ENCODE results near the gene TAF4B.

Gene TAF4B

DNA sequence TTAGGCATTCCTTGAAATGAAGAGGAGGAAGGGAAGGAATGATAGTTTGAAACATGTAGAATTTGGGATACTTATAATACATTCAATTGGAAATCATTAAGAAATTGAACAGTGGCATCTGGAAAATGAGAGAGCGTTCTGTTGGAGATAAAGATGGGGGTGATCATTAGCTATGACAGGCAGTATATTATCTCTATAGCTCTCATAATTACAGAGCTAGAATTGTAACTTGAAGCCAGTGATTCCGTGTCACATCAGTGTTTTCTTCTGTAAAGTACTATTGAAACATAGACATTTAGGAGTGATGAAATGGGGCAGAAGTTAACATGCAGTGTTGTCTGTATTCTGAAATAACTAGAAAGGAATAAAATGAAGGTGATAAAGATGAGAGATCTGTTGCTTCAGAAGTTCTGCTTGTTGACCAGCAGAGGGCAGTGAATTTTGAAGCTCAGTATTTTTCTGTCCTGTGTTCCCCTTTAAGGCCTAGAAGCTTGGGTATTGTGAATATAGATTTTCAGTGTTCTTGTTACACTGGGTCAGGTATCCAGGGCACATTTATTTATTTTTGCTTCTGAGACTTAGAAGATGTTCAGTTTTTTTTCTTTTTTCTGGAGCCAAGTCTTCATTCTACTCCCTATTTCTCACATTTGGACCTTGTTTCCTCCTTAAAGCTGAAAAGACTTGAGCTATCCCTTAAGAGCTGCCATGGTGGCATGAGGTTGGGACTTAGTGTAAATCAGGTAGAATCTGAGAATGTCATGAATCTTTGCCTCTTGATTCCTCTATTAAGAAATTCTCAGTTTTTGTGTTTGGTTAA lies 157.4 kb downstream of the TAF4B start:
- peak; percentile 20 for DNase-seq

DNA sequence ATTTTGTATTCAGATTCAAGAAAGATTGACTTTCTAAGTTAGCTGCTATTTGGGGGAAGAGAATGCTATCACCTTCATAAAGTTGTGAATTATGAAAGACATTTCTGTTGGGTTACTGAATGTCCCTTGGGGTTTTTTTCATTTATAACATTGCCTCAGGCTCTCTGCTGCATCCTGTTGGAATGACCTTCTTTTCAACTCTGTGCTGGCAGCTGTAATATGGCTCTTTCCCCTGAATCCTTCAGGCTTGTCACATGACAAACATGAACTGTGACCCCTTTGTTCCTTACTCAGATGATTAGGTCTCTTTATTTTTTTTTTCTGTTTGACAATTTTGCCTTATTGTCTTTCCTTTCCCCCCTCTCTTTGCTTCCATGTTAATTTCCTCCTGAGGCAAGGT lies 159.8 kb downstream of the TAF4B start:
- DNase-seq = no peak

DNA sequence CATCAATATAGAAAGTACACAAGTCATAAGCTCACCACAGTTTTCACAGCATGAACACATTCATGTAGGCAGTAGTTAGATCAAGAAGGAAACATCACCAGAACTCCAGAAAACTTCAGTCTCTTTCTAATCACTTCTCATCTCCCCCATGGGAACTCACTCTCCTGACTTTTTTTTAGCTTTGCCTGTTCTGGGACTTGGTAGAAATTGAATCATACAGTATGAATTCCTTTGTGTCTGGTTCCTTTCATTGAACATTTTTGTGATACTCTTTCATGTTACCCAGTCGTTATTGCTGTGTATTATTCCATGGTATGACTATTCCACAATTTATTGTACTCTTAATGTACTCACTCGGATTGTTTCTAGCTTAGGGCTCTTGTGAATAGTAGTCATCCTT lies 160.2 kb downstream of the TAF4B start:
- no peak for DNase-seq

DNA sequence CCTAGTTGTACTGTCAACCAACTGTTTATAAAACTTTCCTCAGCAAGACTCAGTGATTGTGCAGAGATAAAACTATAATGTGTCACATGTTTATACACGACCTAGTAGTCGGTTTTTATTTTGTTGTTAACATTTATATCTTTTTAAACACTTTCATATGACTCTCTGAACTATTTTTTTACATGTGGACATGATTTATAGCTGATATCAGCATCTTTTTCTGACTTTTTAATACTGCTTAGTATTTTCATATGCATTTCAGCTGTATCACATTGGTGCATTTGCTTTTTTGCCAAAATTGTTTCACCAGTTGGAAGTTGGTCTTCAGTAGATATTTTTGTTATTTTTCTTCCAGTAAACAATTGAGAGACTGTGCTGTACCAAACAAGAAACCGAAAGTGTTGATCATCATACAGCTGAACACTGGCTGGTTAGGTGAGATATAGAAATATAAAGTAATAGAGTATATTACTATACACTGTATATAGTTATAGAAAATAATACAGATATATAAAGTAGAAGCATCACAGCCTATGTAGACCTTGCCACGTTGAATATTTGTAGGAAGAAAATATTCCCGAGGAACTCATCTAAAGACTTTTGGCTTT lies 167.9 kb downstream of the TAF4B start:
- no peak for DNase-seq

DNA sequence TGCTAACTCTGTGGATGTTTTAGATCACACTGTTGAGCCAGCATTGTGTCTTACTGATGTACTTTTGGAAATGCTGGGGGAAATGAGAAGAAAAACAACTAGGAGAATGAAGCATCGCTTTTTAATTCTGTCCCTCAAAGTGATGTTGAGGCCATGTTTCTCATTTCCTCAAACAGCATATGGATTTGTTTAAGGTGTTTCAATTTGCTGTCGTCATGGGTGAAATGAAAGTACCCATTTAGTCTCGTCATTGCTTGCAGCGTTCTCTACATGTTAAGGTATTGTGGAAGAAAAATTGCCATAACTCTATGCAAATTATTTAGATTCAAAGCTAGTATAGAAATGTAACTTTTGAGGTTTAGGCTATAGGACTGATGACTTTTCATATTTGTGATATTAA lies 170.8 kb downstream of the TAF4B start:
- DNase-seq = no peak

DNA sequence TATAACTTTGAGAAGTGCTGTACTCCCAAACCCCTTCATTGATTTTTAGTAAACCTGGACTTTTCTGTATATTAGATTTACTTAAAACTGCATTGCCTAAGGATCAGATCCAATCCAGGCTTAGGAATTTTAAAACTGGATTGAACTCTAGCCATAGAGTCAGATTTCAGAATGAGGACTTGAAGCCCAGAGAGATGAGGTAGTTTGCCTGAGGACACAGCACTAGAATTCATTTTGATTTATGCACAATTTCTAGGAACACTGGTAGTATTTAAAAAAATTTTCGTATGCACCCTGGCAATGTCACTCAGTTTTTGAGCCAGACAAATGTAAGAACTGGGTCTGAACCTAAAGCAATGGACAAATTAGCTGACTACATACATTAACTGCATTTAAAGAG lies 177.2 kb downstream of the TAF4B start:
- DNase-seq = no peak

DNA sequence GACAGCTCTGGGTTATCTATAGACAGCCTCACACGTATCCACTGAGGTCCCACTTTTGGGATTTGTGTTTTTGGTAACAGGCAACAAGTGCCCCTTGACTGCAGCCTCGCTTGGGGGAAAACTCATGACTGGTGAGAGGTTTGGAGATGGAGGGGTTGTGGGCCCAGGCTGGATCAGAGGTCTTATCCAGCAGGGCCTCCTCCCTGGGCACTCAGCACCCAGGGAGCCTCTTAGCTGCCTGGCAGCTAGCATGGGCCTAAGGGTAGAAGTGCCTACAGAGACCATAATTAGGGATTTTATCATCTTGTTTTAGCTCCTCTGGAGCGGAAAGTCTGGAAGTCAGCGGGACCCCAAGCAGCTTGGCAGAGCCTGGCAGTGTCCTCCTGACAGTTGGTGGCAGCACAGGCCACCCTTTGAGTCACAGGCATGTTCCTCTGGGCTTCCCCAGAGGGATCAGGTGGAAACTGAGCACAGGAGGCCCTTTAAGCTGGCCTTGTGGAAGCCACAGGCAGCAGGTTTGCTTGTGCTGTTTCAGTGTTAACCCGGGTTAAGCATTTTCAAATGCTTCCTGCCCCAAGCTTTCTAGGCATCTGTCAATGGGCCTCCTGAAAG lies 179.1 kb downstream of the TAF4B start:
- DNase-seq = peak; percentile 9

DNA sequence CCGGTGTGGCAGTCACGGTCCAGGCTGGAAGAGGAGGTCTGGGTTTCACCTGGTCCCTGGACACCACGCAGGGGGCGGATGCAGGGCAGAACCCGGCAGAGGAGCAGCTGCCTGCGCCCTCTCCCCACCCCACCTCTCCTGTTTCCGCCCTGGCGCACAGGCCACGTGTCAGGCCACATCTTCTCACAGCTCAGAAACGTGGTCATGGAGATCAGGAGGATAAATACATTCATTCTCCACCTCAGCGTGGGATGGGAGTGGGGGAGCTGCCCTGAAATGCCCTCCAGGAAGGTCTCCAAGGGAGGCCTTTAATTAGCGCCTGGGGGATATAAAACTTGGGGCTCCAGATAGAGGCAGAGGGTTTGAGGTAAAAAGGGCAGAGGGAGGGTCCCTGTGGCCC lies 180.1 kb downstream of the TAF4B start:
- no peak for DNase-seq

DNA sequence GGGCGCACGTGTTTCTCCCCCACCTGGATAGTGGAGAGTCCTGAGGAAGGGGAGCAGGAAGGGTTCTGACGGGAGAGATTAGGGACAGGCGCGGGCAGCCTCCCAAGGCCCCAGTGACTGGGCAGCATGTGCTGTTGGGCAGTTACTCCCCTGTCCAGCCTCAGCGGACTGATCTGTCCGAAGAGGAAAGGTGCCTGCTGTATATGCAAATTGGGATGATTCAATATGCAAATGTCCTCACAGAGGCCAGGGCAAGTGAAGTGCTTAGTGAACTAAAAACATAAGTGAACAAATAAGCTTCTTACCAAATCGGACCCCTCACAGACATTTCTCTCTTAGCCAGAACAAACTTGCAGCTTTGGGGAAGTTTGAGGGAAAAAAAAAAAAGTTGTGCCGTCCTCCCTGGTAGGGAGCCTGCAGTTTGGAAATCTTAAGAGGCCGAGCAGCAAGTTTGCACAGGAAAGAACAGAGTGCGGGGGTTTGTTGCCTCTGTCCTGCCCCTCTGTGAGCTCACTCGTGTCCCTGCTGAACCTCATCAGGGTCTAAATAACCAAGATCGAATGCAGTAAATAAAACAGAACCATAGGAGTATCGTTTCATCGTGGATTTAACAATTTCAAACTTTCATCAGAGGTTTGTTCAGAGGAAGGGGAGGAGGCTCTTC lies 180.7 kb downstream of the TAF4B start:
- DNase-seq = no peak

DNA sequence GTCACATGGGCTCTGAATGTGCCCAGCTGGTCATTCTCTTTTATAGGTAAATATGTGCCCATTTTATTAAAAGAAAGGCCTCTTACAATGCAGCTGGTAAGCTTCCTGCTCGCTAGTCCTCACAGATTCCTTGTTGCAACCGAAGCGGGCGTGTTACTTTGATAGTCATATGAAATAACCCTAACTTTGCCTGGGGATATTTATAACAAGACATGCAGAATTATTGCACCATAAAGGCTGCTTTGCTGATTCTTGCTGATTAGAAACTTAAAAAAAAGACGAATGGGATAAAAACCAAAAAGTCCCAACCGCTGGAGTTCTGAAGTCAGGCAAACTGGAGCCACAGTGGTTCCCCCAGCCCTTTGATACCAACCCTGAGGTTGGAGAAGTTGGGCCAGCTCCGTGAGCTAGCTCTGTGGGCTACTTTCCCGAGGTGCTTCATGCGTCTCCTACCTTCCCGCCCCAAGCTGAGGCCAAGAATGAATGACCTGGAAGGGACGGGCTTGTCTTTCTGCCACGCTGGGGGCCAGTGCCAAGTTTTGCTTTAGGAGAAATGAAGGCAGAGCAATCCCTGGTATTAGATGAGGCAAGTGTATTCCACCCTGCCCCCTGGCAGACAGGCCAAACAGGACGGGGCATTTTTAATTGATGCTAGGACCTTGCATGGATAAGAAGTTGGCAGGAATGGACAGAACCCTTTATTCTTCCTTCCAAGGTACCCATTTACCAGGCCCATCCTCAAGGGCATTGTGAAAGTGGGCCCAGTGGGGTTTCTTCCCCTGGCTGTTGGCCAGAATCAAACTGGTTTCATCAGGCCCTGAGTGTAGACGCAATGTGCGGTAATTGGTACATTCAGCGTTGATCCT lies 181.7 kb downstream of the TAF4B start:
- DNase-seq = no peak

DNA sequence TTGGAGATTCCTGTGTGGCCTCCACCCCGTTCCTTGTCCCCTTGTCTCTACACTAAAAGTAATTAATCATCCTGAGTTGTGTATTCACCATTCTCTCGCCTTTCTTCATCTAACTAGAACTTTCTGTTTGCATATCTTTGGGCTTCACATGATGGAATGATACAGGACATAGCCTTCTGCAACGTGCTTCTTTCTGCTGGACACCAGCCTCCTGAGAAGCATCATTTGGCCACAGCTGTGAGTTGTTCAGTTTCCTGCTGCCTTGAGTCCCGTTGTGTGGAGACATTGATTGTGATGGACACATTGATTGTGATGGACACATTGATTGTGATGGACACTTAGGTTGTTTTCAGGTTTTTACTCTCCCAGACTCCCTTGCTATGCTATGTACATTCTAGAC lies 182.8 kb downstream of the TAF4B start:
- DNase-seq = no peak

DNA sequence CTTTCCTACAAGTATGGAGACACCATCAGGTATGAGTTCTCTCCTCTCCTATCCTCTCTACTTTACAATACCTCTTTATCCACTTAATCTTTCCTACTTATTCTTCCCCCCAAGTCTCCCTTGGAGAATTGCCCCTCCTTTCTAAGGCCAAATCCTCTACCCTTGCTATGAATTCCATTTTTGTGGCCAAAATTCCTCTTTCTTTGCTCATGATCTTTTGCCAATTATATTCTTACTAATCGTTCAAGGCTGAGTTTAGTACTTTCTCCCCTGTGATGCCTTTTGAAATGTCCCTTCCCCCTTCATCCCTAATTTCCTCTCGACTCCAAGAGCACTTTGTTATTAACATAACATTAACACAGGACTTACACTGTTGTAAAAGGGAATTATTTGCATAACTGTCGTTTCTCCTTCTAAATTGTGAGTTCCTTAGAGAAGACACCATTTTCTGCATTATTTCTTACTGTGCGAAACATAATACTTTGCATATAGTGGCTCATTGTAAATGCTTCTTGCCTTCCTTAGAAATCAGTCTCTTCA lies 188.7 kb downstream of the TAF4B start:
- DNase-seq = no peak

DNA sequence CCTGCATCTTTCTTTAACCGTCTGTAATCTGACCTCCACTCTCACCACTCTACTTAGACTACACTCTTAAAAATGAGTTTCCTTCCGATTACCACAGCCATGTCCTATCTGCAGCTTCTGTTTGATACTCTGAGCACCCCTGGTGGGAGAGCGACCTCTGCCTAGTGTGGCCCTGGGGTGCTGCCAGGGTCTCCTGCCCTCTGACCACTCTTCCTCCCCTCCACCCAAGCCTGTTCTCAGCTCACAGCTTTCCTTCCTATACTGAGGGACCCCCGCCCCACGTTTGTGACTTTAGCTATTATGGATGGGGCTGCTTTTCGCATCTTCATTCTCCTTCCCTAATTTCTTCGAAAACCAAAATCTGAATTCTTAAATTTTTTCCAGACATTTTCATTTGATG lies 189.4 kb downstream of the TAF4B start:
- no peak for DNase-seq

DNA sequence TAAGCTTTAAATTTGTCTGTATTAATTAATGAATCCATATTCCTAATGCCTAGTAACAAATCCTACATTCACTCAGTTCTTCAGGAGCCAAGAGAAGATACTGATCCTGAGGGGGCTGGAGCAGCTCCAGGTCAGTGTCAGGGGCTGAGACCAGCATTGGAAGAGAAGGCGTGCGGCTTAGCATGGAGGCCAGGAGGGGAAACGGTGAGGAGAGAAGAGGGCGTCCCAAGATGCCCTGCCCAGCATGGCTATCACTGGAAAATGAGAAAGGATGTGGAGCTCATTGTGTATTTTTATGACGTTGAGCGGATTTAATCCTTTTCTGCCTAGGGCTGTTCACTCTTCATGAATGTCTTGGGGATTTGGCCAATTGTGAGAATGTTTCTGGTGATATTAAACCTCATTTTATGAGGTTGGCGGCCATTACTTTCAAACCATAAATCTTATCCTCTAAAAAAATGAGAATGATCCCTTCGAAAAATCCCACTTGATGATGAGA lies 190.5 kb downstream of the TAF4B start:
- no peak for DNase-seq

DNA sequence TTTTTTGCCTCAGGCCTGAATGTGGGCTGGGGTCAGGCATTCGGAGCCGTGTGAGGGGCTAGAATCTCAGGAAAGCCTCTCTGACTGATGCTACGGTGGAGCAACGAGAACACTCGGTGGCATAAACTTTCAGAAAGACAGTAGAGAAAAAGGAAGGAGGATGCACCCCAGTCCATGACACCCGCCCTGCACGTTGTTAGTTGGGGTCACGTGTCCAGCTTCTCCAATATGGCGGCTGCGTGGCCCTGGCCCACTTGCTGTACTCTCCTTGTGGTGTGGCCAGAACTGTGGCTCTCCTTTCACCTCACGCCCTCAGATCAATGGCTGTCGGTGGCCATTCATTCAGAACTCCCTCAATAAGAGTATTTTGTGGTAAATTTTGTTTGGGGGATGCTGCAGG lies 190.9 kb downstream of the TAF4B start:
- no peak for DNase-seq

DNA sequence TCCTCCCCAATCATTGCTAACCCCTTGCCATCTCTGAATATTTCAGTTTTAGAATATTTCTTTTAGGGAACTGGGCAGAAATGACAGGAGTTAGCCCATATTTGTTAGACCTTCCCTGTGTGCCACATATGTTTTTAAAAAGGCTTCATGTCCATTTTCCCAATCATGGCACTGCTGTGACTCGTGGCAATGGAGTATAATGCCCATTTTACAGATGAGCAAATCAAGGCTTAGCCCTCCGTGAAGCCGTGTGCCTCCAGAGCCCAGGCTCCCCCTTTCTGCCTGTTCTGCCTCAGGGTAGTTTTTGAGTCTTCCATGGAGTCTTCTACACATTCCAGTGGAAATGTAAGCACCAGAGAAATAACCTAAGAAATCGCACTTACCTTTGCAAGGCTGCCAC lies 192.0 kb downstream of the TAF4B start:
- no peak for DNase-seq

DNA sequence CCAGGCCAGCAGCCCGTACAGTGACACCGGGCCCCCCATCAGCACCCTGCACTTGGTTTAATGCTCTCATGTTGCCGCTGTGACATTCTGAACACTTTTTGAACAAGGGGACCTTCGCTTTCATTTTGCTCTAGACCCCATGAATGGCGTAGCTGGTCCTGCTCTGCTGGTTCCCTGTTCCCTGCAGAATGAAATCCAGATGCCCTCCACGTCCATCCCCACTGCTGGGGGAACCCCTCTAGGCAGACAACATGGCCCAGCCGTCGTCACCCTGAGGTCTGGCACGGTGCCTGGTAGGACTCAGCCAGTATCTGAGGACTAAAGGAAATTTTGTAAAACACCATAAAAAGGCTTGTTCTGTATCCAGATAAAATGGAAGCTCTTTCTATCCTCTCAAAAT lies 193.5 kb downstream of the TAF4B start:
- no peak for DNase-seq

DNA sequence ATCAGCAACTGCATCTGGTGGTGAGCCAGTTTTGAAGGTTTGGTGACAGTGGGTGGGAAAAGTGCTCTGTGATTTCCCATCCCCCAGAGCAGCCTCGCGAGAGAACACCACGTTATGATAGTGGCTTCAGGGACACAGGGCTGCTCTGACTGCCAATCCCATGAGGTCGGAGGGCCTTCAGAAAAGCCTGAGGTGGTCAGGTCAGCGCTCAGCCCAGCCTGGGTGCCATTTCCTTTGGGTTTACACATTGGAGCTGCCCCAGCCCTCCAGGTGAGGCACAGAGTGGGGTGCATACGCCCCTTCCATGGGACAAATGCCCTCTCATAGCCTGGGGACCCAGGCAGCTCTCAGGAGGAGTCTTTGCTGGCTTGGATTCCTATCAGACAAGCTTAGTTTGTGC lies 195.3 kb downstream of the TAF4B start:
- DNase-seq = no peak

DNA sequence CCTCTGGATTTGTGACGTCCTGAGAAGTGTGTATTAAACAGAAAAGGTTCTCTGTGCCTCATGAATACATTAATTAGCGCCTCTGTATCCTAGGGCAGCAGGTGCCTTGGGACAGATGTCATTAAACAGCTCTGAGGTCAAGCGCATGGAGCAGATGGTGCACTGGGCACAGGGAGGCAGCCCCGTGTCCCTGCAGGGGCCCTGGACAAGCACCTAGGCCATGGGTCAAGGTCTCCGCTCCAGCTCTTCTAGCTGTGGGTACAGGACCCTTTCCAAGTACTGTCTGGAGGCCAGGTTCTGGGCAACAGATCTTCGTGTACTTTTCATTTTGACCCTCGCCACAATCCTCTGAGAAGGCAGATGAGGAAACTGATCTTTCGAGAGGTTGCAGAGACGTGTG lies 195.7 kb downstream of the TAF4B start:
- DNase-seq = no peak

DNA sequence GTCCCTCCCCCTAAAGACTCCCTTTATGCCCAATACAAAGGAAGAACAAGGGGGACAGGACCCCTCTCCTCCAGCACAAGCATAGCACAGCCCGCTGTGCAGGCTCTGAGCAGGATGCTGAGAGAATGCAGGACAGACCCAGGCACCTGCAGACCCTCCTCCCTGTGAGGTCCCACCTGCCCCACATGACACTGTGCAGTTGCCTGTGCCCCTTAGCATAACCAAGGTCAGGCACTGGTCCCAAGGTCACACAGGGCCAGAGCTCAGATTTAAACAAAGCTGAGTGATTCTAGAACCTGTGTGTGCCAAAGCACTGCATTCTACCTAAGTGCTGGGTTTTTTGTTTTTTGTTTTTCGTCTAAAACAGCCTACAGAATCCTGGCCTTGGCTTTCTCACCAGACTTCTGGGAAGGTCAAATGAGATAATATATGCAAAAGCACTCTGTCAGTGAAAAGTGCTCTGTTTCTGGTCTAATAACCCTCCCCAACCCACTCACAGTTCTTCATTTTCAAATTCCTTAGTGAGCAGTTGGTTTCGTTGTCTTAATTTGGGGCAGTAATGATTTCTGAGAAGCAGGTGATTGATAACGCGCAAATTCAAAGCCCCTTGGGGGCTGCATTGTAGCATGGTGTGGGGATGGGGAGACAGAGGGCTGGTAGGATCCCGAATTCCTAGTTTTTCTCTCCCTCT lies 196.4 kb downstream of the TAF4B start:
- no peak for DNase-seq

DNA sequence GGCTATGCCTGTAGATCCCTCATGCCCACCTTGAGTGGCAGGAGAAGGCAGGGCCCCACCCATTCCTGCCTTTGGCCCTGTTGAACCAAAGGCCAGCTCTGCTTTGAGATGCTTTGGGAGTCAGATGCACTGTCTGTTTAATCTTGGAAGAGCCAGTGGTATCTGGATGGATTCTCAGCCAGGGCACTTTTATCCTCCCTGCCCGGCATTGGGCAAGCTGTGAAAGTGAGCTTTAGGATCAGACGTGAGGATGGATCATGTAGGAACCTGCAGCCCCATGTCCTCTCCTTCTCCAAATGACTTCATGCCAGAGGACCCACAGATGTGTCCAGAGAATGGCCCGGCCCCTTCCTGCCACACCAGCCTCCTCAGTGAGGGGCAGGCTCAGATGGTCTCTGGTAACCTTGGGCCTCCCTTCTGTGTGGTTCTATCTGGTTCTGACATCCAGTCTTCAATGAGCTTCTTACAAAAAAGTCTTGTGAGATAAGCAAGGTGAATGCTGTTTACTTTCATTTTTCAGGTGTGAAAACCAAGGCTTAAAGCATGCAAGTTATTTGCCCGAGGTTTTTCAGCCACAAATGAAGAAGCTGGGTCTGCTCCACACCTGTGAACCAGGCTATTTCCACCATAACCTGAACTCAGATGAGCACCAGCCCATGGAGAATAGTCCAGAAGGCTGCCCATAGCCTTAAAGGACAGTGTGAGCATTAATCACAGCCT lies 198.3 kb downstream of the TAF4B start:
- DNase-seq = no peak
